Putamen (tissue), 1 donor: ENCODE measurements around the gene IQSEC1.
A peak's percentile ranks its signal among the peaks of the same experiment; 100 is the strongest.

Experiments
- DNase-seq: peaks from one replicate; pipeline ENCODE4 v3.0.0-alpha.2; 2016; ENCODE audit warnings: low spot score

The IQSEC1 gene

GRCh38 chr3:13028010-13028821, 45.0 kb downstream of the IQSEC1 start:
- no peak for DNase-seq

GRCh38 chr3:13027154-13027553, 46.1 kb downstream of the IQSEC1 start:
- no peak for DNase-seq

- no peak for DNase-seq
Observed at GRCh38 chr3:13026534-13026933, 46.7 kb downstream of the IQSEC1 start.

- no peak for DNase-seq
Observed at GRCh38 chr3:13025778-13026518, 47.3 kb downstream of the IQSEC1 start.

GRCh38 chr3:13025090-13025489, 48.1 kb downstream of the IQSEC1 start:
- DNase-seq, result peak; percentile 45

- no peak for DNase-seq
Observed at GRCh38 chr3:13024765-13025065, 48.5 kb downstream of the IQSEC1 start.

GRCh38 chr3:13023971-13024764, 49.1 kb downstream of the IQSEC1 start:
- no peak for DNase-seq

- DNase-seq, result no peak
Observed at GRCh38 chr3:13023235-13023970, 49.8 kb downstream of the IQSEC1 start.

GRCh38 chr3:13022348-13023234, 50.6 kb downstream of the IQSEC1 start:
- no peak for DNase-seq

GRCh38 chr3:13021141-13022114, 51.8 kb downstream of the IQSEC1 start:
- no peak for DNase-seq

GRCh38 chr3:13020159-13020750, 53.0 kb downstream of the IQSEC1 start:
- no peak for DNase-seq

GRCh38 chr3:13019243-13020095, 53.8 kb downstream of the IQSEC1 start:
- no peak for DNase-seq

- no peak for DNase-seq
Observed at GRCh38 chr3:13018561-13019242, 54.5 kb downstream of the IQSEC1 start.

GRCh38 chr3:13018043-13018451, 55.2 kb downstream of the IQSEC1 start:
- no peak for DNase-seq

GRCh38 chr3:13017361-13018042, 55.7 kb downstream of the IQSEC1 start:
- DNase-seq, result no peak

- no peak for DNase-seq
Observed at GRCh38 chr3:13016721-13017255, 56.4 kb downstream of the IQSEC1 start.
